ENCODE data around the gene BRINP2. TPM values are rescaled to one million over a fixed set of nuclear protein-coding genes. Genes with fewer than 3 reads are reported as not detected.

Gene BRINP2
- polyA plus RNA-seq, 1 experiment, result not detected

DNA sequence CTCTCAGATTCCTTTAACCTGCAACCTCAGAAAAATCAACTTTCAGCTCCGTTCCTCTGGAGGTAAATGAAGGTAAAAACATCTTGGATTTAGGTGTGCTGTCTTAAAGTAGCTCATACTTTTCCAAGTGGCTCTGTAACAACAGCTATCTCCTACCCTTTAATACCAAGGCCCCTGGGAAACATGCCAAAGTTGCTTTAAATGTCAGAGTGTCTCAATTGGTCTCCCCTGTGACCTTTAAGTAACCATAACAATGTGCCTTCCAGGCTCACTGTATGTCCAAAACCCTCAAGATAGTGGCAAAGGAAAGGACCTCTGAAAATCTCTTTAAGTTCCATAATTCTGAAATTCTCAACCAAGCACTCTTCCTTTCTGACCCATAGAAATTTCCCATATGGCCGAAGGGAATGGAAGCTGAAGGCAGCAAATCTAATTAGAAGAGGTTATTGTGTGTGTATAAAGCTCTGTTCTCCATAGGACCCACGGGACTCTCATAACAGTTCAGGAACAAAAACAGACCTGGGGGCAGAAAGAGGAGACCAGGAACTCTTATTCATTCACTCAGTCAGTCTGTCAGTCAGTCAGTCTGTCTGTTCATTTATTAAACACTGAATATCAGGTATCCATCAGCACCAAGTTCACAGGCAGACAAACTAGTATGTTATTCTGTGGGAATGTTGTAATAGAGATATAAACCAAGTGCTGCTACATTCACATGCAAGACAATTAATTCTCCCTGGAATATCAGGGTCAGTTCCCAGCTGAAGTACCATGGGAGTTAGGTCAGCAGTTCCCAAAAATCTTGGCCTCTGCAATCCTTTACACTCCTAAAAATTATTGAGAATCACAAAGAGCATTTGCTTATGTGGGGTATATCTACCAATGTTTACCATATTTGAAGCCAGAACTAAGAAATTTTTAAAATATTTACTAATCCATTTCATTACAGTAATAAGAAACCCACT, 25.4 kb upstream of the BRINP2 start:
- CTCF ChIA-PET, result interaction anchor here (1.0 kb wide), 1 partner anchor 37 kb away, joined by 3 read pairs; no protein-coding TSS in a partner anchor
- no peak overlapping the region for H3K4me3 ChIP-seq (ENCODE audit: low read depth, low read length)
- no peak for DNase-seq (ENCODE audit: low read depth, low spot score)

GRCh38 chr1:177146499-177146898, 24.3 kb upstream of the BRINP2 start:
- Histone ChIP-seq H3K9me3 (ENCODE audit: control insufficient read depth, insufficient read depth, low read length) (no peaks in the 10 kb centered on the region), H3K27ac (ENCODE audit: low read depth, low read length) (no peak overlapping the region), H3K4me3 (ENCODE audit: low read depth, low read length) (no peak overlapping the region), H3K27me3 (ENCODE audit: control insufficient read depth, insufficient read depth, low read length) (no peaks in the 10 kb centered on the region)
- no peak for DNase-seq (ENCODE audit: low read depth, low spot score)
- CTCF ChIA-PET, result no interaction called here
- TF ChIP-seq, protein P1, sequence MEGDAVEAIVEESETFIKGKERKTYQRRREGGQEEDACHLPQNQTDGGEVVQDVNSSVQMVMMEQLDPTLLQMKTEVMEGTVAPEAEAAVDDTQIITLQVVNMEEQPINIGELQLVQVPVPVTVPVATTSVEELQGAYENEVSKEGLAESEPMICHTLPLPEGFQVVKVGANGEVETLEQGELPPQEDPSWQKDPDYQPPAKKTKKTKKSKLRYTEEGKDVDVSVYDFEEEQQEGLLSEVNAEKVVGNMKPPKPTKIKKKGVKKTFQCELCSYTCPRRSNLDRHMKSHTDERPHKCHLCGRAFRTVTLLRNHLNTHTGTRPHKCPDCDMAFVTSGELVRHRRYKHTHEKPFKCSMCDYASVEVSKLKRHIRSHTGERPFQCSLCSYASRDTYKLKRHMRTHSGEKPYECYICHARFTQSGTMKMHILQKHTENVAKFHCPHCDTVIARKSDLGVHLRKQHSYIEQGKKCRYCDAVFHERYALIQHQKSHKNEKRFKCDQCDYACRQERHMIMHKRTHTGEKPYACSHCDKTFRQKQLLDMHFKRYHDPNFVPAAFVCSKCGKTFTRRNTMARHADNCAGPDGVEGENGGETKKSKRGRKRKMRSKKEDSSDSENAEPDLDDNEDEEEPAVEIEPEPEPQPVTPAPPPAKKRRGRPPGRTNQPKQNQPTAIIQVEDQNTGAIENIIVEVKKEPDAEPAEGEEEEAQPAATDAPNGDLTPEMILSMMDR (IDR thresholded peaks at IDR 0.05; ENCODE audit: low read depth, low read length), result no peak
- POLR2A ChIA-PET, result no interaction called here

More for the DNA sequence above, 25.4 kb upstream of the BRINP2 start:
- Histone ChIP-seq H3K27ac (ENCODE audit: low read depth, low read length) (no peak overlapping the region), H3K9me3 (ENCODE audit: control insufficient read depth, insufficient read depth, low read length) (no peaks in the 10 kb centered on the region), H3K27me3 (ENCODE audit: control insufficient read depth, insufficient read depth, low read length) (no peaks in the 10 kb centered on the region)
- POLR2A ChIA-PET, result no interaction called here
- TF ChIP-seq, protein P1 (IDR thresholded peaks at IDR 0.05; ENCODE audit: low read depth, low read length), result no peak

DNA sequence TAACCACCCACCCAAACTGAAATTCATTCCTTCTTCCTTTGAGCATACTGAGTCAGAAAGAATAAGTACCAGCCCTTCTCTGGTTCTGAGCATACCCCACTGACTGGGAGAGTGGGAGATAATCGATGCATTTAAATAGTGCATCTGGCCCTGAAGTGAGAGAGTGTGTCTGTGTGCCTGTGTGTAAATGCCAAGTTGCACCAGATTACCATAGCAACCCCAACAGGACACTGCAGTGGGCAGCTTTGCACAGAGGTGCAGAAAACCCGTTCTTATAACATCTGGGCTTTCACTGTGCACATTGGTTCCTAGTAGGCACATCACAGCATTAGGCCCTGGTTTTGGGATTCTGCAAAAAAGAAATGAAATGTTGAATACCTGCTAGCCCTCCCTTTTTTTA, 8.5 kb upstream of the BRINP2 start:
- H3K27me3 ChIP-seq (ENCODE audit: control insufficient read depth, insufficient read depth, low read length), result peaks cover 25% of the 10 kb centered on the region
- POLR2A ChIA-PET, result no interaction called here
- DNase-seq (ENCODE audit: low read depth, low spot score), result no peak
- no peaks in the 10 kb centered on the region for H3K9me3 ChIP-seq (ENCODE audit: control insufficient read depth, insufficient read depth, low read length)
- no peak overlapping the region for H3K27ac ChIP-seq (ENCODE audit: low read depth, low read length)
- no peak overlapping the region for H3K4me3 ChIP-seq (ENCODE audit: low read depth, low read length)
- CTCF ChIA-PET, result no interaction called here
- TF ChIP-seq, protein P1 (IDR thresholded peaks at IDR 0.05; ENCODE audit: low read depth, low read length), result no peak

- ChIA-PET CTCF (interaction anchor here (0.7 to 3.8 kb wide), 2 partner anchors 18 to 76 kb away, joined by 3 to 17 read pairs; no protein-coding TSS in a partner anchor), POLR2A (no interaction called here)
- DNase-seq (ENCODE audit: low read depth, low spot score), result no peak
- TF ChIP-seq, protein P1 (IDR thresholded peaks at IDR 0.05; ENCODE audit: low read depth, low read length), result no peak
- no peaks in the 10 kb centered on the region for H3K9me3 ChIP-seq (ENCODE audit: control insufficient read depth, insufficient read depth, low read length)
- peaks cover 25% of the 10 kb centered on the region for H3K27me3 ChIP-seq (ENCODE audit: control insufficient read depth, insufficient read depth, low read length)
- peak overlapping the region; percentile 50 for H3K4me3 ChIP-seq (ENCODE audit: low read depth, low read length)
- no peak overlapping the region for H3K27ac ChIP-seq (ENCODE audit: low read depth, low read length)
Observed at GRCh38 chr1:177163844-177164379, 6.8 kb upstream of the BRINP2 start.
